Fibroblast of peridontal ligament (primary cell): ENCODE data around the gene DBI.
"Not testable (repeated sequence)": the region's sequence is repeated elsewhere in the genome, so short reads cannot be mapped to it uniquely, and the experiment has no call there.

Source experiments
- DNase-seq: peaks from one replicate; pipeline ENCODE4 v3.0.0-alpha.2; 2010; ENCODE audit errors: extremely low read depth

Gene DBI

GRCh38 chr2:119402106-119402505 is 35.3 kb downstream of the DBI start:
- no peak for DNase-seq

- DNase-seq: peak; percentile 5
These were observed 36.1 kb downstream of the DBI start for GRCh38 chr2:119402645-119403560.

GRCh38 chr2:119403618-119404017 is 36.8 kb downstream of the DBI start:
- DNase-seq: not testable (repeated sequence)

GRCh38 chr2:119405151-119405550 is 38.4 kb downstream of the DBI start:
- no peak for DNase-seq

GRCh38 chr2:119407430-119408220 is 40.8 kb downstream of the DBI start:
- peak; percentile 76 for DNase-seq

GRCh38 chr2:119408221-119408619 is 41.4 kb downstream of the DBI start:
- peak; percentile 10 for DNase-seq

GRCh38 chr2:119409506-119409905 is 42.7 kb downstream of the DBI start:
- no peak for DNase-seq

- DNase-seq: no peak
These were observed 48.1 kb downstream of the DBI start for GRCh38 chr2:119414894-119415293.

GRCh38 chr2:119415630-119416029 is 48.9 kb downstream of the DBI start:
- no peak for DNase-seq

- DNase-seq: no peak
These were observed 49.6 kb downstream of the DBI start for GRCh38 chr2:119416299-119416923.

- no peak for DNase-seq
These were observed 51.1 kb downstream of the DBI start for GRCh38 chr2:119417908-119418307.

GRCh38 chr2:119419065-119419464 is 52.3 kb downstream of the DBI start:
- no peak for DNase-seq

- DNase-seq: no peak
These were observed 53.2 kb downstream of the DBI start for GRCh38 chr2:119419803-119420508.

GRCh38 chr2:119421304-119421703 is 54.5 kb downstream of the DBI start:
- no peak for DNase-seq

- DNase-seq: no peak
These were observed 55.0 kb downstream of the DBI start for GRCh38 chr2:119421741-119422140.
